ENCODE measurements around the gene HGFAC.

The HGFAC gene

DNA sequence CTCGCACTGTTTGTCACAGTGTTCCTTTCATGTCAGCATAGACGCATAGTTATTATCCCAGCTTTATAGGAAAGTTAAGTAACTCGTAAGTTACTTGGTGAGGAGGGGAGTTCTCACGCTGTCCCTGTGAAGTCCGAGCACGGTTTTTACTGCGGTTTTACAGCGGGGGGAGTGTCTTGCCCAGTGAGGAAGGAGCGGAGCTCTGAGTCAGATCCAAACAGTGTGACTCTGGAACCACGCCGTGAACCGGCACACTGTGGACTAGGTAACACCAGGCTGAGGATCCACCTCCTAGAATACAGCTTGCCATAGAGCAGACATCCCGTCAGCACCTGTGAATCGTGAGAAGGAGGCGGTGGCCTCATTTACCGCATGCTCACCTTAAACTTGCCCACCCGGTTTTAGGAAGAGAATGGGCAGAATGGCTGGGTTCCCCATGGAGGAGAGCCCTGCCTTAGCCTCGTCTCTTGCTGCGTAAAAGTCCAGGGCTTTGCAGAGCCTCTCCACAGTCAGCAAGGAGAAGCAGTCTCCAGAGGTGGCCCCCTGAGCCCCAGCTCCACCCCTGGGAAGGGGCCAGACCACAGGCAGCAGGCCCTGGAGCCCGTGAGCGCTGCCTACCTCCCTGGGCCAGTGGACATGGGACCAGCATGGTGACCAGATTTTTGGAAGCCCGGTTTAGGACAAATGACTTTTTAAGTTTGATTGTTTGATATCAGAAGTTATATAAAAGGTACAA, 40.2 kb upstream of the HGFAC start:
- DNase-seq (ENCODE audit: low read depth), result peak; percentile 69
- H3K4me3 ChIP-seq (ENCODE audit: control insufficient read depth, low read depth, low read length), result no peak overlapping the region
- TF ChIP-seq CTCF (IDR thresholded peaks at IDR 0.05; ENCODE audit: control insufficient read depth, insufficient read depth, low read depth, low read length, missing control alignments), result no peak

DNA sequence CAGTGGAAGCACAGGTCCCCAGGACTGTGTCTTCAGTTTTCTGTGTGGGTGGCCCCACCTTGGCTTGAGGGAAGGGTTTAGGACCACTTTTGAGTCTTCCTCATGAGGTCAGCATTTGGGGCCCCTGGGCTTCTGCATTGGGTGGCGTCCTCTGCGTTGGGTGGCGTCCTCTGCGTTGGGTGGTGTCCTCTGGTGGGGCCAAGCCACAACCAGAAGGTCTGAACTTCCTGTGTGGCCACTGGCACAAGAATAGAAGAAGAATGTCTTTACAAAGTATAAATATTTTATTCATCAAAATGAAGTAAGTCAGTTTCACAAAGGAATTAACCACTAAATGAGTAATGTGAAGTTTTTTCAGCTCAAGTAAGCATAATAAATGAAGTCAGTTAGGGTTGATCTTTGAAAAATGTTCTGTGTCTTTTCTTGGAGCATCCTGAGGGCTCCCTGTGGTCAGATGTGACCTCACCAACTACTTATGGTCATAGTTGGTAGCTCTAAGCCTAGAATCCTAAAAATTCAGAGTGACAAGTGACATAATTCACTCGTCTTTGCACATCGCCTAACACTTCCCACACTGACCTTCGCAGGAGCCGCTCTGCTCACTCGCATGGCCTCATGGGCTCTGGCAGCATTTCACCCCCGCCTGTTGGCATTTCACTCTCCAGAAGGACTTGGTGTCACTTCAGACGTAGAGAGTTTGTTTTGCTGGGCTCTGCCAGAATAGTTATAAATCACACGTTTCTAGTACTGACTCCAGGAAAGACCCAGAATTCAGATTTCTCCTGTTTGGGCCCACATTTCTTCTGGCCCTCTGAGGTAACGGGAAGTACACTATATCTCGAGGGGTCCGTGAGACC, 39.0 kb upstream of the HGFAC start:
- no peak for TF ChIP-seq CTCF (IDR thresholded peaks at IDR 0.05; ENCODE audit: control insufficient read depth, insufficient read depth, low read depth, low read length, missing control alignments)
- no peak overlapping the region for H3K4me3 ChIP-seq (ENCODE audit: control insufficient read depth, low read depth, low read length)
- DNase-seq (ENCODE audit: low read depth), result peak; percentile 61

DNA sequence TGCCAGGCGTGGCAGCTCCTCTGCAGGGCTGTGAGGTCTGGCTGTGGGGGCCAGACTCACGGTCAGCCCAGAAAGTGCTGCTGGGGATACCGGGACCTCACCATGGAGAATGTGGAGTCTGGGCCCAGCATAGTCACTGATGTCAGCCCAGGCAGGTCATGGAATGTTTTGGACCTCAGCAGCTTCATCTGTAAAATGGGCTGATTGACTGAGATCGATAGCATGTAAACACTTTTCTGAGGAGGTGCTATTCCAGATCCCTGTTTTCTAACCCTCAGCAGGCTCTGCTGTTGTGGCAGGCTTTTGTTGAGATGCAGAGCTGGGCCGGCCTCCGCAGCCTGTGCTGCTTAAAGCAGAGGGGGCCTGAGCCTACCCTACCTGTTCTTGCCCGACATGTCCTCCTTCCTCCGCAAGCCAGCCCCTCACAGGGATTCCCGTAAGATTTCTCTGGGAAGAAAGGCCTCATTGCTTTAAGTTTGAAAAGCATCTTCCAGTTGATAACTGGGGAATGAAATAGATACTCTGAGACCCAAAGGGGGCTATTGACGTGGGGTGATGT, 38.3 kb upstream of the HGFAC start:
- DNase-seq (ENCODE audit: low read depth), result no peak
- no peak for TF ChIP-seq CTCF (IDR thresholded peaks at IDR 0.05; ENCODE audit: control insufficient read depth, insufficient read depth, low read depth, low read length, missing control alignments)
- no peak overlapping the region for H3K4me3 ChIP-seq (ENCODE audit: control insufficient read depth, low read depth, low read length)

DNA sequence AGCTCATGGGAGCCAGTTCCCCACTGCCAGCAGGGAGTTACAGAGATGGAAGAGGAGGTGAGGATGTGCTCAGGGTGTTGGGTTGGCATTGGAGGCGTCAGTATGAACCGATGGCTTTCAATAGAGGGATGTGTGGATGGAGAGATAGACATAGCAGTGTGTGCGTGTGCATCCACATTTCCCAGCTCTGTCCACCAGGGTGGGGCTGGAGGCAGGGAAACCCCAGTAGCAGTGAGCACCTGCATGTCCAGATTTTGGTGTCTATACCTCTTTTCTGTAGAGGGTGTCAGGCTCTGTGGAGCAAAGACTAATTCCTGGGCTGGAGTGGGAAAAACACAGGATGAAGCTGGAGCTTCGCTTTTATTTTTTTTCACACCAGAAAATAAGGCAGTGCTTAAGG, 37.2 kb upstream of the HGFAC start:
- no peak overlapping the region for H3K4me3 ChIP-seq (ENCODE audit: control insufficient read depth, low read depth, low read length)
- TF ChIP-seq CTCF (IDR thresholded peaks at IDR 0.05; ENCODE audit: control insufficient read depth, insufficient read depth, low read depth, low read length, missing control alignments), result no peak
- DNase-seq (ENCODE audit: low read depth), result no peak

DNA sequence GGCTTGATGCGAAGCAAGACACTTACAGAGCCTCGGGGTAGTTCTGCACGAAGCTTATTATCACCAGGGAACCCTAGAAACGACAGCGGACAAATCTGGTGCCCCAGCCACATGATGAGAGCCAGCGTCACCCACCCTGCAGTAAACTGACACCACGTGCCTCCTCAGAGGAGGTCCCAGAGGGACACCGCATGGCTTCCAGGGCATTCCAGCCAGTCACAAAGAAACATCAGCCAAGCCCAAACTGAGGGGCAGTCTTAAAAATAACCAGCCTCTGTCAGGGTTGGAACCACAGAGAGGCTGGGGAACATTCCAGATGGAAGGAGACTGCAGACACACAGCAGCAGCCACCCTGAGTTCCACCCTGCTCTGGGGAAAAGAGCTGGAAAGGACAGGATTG, 36.6 kb upstream of the HGFAC start:
- DNase-seq (ENCODE audit: low read depth), result no peak
- no peak overlapping the region for H3K4me3 ChIP-seq (ENCODE audit: control insufficient read depth, low read depth, low read length)
- TF ChIP-seq CTCF (IDR thresholded peaks at IDR 0.05; ENCODE audit: control insufficient read depth, insufficient read depth, low read depth, low read length, missing control alignments), result no peak

GRCh38 chr4:3406021-3406420, 35.7 kb upstream of the HGFAC start:
- H3K4me3 ChIP-seq (ENCODE audit: control insufficient read depth, low read depth, low read length), result no peak overlapping the region
- DNase-seq (ENCODE audit: low read depth), result no peak
- TF ChIP-seq CTCF (IDR thresholded peaks at IDR 0.05; ENCODE audit: control insufficient read depth, insufficient read depth, low read depth, low read length, missing control alignments), result no peak
